ENCODE data around the gene PTPRN2. TPM values are rescaled to one million over a fixed set of nuclear protein-coding genes. Genes with fewer than 3 reads are reported as not detected.

PTPRN2 gene
- total and polyA plus RNA-seq, 2 of the 8 experiments (the other 6 are each of a cell fraction or from before 2014, with no cell fraction given), result 2.6 to 4.5 TPM

GRCh38 chr7:158592541-158592940 lies 4.9 kb upstream of the PTPRN2 start:
- H2BK120ac ChIP-seq (replicated peaks; ENCODE audit: low read depth, low read length), result no peak overlapping the region
- ChIA-PET CTCF (ENCODE audit: partially characterized antibody) (no interaction called here), POLR2A (ENCODE audit: partially characterized antibody) (no interaction called here)
- H3K18ac ChIP-seq (ENCODE audit: extremely low read depth, low read length), result no peak overlapping the region
- H3K36me3 ChIP-seq (ENCODE audit: control insufficient read depth in 2 of 4, insufficient read depth in 4 of 4, low read length in 3 of 4), result peaks cover 0 to 2% (median 0%) of the 10 kb centered on the region in 4 experiments; a peak in 1 of 8 replicates
- no peak overlapping the region for H3K9ac ChIP-seq (replicated peaks in 1 of 4; ENCODE audit: extremely low read depth in 1 of 4, low read depth in 3 of 4, low read length in 3 of 4)
- H2AFZ ChIP-seq (ENCODE audit: low read length), result no peak overlapping the region
- no peak overlapping the region for H3K14ac ChIP-seq (ENCODE audit: insufficient read length)
- H3K23me2 ChIP-seq (ENCODE audit: low read depth, low read length), result peaks cover 14% of the 10 kb centered on the region; the same call in 1 of the 2 replicates
- H3K27ac ChIP-seq (ENCODE audit: low read depth, low read length), result no peak overlapping the region
- peaks cover 8 to 11% of the 10 kb centered on the region in 2 experiments; a peak in 3 of 4 replicates for H3K9me3 ChIP-seq (ENCODE audit: insufficient read depth in 2 of 2, low read depth in 1 of 2, low read length in 1 of 2)
- peaks cover 32 to 53% (median 49%) of the 10 kb centered on the region in 4 experiments for H3K27me3 ChIP-seq (replicated peaks in 1 of 4; ENCODE audit: control insufficient read depth in 3 of 4, extremely low read depth in 1 of 4, insufficient read depth in 3 of 4, low read length in 3 of 4)
- H3K4me1 ChIP-seq (replicated peaks in 1 of 4; ENCODE audit: control insufficient read depth in 3 of 4, insufficient read depth in 4 of 4, low read length in 3 of 4), result peaks cover 0 to 8% (median 4%) of the 10 kb centered on the region in 4 experiments; a peak in 5 of 7 replicates
- H3K23ac ChIP-seq (ENCODE audit: insufficient read length), result no peak overlapping the region
- H2AK5ac ChIP-seq (ENCODE audit: low read depth, low read length), result no peak overlapping the region
- no peak overlapping the region for H4K91ac ChIP-seq (replicated peaks; ENCODE audit: insufficient read length, low read length)
- H4K5ac ChIP-seq (ENCODE audit: insufficient read length, low read depth, low read length), result no peak overlapping the region
- WGBS, 2 experiments (ENCODE audit: extremely low coverage in 1 of 2, insufficient coverage in 1 of 2, insufficient read length in 1 of 2, insufficient replicate concordance in 2 of 2, low coverage in 1 of 2, low lambda C conversion rate in 2 of 2, missing lambda C conversion rate in 1 of 2), result 90% methylated on average over 1 of the region's 1 CpG; no CpG with 5 or more reads in 1 of the 2 experiments
- H2BK5ac ChIP-seq (ENCODE audit: low read depth, low read length), result no peak overlapping the region
- H3K79me1 ChIP-seq (ENCODE audit: low read depth, low read length), result no peaks in the 10 kb centered on the region
- H3K56ac ChIP-seq (replicated peaks; ENCODE audit: insufficient read length, low read depth, low read length), result no peak overlapping the region
- H4K20me1 ChIP-seq (replicated peaks in 1 of 2; ENCODE audit: control insufficient read depth in 1 of 2, insufficient read depth in 2 of 2, low read length in 2 of 2), result peaks cover 3 to 8% of the 10 kb centered on the region in 2 experiments
- no peak overlapping the region for H2BK20ac ChIP-seq (ENCODE audit: low read length)
- H4K8ac ChIP-seq (ENCODE audit: extremely low read depth, insufficient read depth, low read length), result no peak overlapping the region
- FAIRE-seq (no peak), DNase-seq (ENCODE audit: low read depth in 1 of 2, low spot score in 2 of 2) (no peak)
- H2BK15ac ChIP-seq (ENCODE audit: low read length), result no peak overlapping the region
- H3K79me2 ChIP-seq (ENCODE audit: control insufficient read depth in 1 of 2, insufficient read depth in 2 of 2, low read length in 2 of 2), result no peaks in the 10 kb centered on the region
- no peak overlapping the region for H3K4me3 ChIP-seq (ENCODE audit: extremely low read depth in 1 of 4, insufficient read depth in 2 of 4, low read depth in 3 of 4, low read length in 4 of 4)
- no peak overlapping the region for H3K4me2 ChIP-seq (ENCODE audit: insufficient read depth in 1 of 2, low read depth in 2 of 2, low read length in 2 of 2)
- no peak overlapping the region for H2BK12ac ChIP-seq (ENCODE audit: low read depth, low read length)
- no peak overlapping the region for H3K4ac ChIP-seq (replicated peaks; ENCODE audit: insufficient read length, low read depth, low read length)
- TF ChIP-seq SRF (IDR thresholded peaks at IDR 0.05; ENCODE audit: low read depth, low read length), result no peak
- no peak for TF ChIP-seq BACH1 (IDR thresholded peaks at IDR 0.05; ENCODE audit: low read length)
- no peak for TF ChIP-seq CHD1 (IDR thresholded peaks at IDR 0.05; ENCODE audit: low read depth, low read length)
- TF ChIP-seq CEBPB (IDR thresholded peaks at IDR 0.05; ENCODE audit: low read depth, low read length), result no peak
- no peak for TF ChIP-seq POU5F1 (IDR thresholded peaks at IDR 0.05; ENCODE audit: low read depth, low read length)
- TF ChIP-seq EGR1 (IDR thresholded peaks at IDR 0.05; ENCODE audit: borderline replicate concordance, low read depth, low read length), result no peak

Data from H1 (cell line).